Right ventricle myocardium superior (tissue), 1 donor: ENCODE measurements around the gene PLA2G5. TPM values are rescaled to one million over a fixed set of nuclear protein-coding genes. Genes with fewer than 3 reads are reported as not detected.
"Not testable (repeated sequence)": the region's sequence is repeated elsewhere in the genome, so short reads cannot be mapped to it uniquely, and the experiment has no call there.

Source experiments
- ATAC-seq: fragments of 200-7000 bp; cut with Tn5 transposase; one replicate; pipeline ENCODE4 v1.9.1; 2020; ENCODE audit warnings: mild to moderate bottlenecking; ENCODE audit not compliant: poor library complexity
- DNase-seq: peaks from one replicate; pipeline ENCODE4 v3.0.0-alpha.2; 2020
- intact Hi-C: fragments of 100-400 bp; cut with DNase I; formaldehyde crosslinking; loops from one replicate; pipeline ENCODE4 v1.11.2; 2022
- total RNA-seq: library from RNA; stranded (reverse); fragmentation: NEBNext Ultra II Directional; extraction: Animal tissue kit (Norgen Biotek cat#: 25700); gene quantifications from one replicate; pipeline ENCODE4 v1.2.1, GENCODE V29; 2021
- donor health status: DM: no; HTN: yes; CAD: no; lungs with severe emphysema.

Gene PLA2G5
- total RNA-seq, 1 donor from 2014 or later, result 56.7 TPM

DNA sequence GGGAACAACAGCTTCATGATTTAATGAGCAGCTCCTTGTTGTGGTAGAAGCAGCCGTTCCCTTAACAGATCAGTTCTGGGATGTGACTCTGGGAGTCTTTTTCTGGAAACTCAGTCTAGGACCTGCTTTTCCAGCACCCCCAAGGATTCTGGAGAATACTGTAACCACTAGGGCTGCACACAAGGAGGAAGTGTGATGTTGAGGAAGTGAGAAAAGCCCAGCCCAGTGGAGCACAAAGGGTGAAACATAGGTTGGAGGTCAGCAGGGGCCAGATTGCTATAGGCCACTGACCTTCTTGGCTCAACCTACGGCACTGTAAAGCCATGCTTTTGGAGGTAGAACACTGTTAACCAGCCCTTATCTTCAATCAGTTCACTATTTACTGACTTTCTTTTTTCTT is 10.1 kb upstream of the PLA2G5 start:
- DNase-seq (no peak), ATAC-seq (peak; percentile 62)
- intact Hi-C loops, result no loop called here

DNA sequence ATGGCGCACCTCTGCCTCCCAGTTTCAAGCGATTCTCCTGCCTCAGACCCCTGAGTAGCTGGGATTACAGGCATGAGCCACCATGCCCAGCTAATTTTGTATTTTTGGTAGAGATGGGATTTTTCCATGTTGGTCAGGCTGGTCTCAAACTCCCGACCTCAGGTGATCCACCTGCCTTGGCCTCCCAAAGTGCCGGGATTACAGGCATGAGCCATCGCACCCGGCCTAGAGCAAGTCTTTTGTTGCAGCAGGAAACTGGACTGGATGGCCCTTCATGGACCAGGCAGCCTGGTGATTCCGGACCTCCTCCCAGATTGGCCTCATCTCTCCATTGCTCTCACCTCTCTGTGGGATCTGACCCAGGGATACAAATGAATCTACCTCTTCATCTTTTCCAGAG is 9.2 kb upstream of the PLA2G5 start:
- intact Hi-C loops, DNase-seq, ATAC-seq: not testable (repeated sequence)

DNA sequence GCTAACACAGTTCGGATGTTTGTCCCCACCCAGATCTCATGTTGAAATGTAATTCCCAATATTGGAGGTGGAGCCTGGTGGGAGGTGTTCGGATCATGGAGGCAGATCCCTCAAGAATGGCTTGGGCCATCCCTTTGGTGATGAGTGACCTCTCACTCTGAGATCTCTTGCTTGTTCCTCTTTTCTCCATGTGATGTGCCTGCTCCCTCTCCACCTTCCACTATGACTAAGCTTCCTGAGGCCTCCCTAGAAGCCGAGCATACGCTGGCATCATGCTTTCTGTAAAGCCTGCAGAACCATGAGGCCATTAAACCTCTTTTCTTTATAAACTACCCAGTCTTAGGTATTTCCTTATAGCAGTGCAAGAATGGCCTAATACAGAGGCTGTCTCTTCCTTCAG is 8.1 kb upstream of the PLA2G5 start:
- ATAC-seq (no peak), DNase-seq (no peak)
- intact Hi-C loops, result no loop called here

DNA sequence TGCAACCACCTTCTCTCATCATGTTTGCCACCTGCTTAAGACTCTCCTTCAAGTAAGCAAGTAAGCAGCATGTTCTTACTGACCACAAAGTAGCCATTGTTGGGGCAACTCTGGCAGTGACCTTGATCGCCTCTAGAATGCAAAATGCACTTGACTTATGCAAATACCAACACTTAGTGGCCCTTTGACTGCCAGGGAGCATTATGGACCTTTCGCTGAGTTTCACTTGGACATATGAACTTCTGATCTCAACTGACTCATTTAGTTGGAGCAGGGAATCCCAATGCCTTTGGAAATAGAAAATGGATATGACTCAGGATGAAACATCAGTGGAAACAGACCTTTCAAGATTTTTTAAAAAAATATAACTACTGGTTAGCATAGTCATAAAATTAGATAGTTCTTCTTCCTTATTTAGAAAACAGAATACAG is 6.1 kb upstream of the PLA2G5 start:
- no peak for ATAC-seq
- intact Hi-C loops, result no loop called here
- no peak for DNase-seq

DNA sequence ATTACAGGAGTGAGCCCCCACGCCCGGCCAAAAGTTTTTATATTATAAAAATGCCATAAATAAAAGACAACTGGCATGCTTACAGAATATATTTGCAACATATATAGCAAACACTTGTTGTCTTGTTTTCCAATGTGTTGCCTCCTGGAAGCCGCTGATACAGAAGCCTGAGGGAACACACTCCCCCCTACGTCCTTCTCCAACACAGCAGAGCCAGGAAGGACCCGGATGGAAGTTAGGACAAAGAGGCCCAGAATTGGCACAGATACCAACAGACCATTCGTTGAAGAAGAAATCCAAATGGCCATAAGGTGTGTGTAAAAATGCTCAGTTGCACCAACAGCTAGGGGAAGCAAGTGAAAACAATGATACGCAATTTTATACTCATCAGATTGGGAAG is 1.3 kb upstream of the PLA2G5 start:
- ATAC-seq, result no peak
- intact Hi-C loops, result no loop called here
- DNase-seq, result no peak

- DNase-seq (peak; percentile 54), ATAC-seq (peak; percentile 57)
- intact Hi-C loops, result no loop called here
These were observed 363 bp downstream of the PLA2G5 start for GRCh38 chr1:20070357-20070756.

DNA sequence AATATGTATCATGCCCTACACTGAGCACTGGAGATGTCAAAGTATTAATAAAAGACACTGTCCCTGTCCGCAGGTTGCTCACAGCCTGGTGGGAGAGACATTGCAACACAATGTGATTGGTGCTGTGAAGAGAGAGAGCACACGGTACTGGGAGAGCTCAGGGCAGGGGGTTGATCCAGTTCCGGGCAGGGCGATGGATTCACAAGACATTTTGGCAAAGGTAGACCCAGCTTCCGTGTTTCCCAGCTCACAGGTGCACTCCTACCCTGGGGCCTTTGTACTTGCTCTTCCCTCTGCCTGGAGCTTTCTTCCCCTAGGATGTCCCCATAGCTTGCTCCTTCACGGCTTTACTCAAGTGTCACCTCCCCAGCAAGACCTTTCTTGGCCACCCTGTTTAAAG is 1.4 kb downstream of the PLA2G5 start:
- ATAC-seq, result peak; percentile 7
- no peak for DNase-seq
- intact Hi-C loops, result no loop called here

DNA sequence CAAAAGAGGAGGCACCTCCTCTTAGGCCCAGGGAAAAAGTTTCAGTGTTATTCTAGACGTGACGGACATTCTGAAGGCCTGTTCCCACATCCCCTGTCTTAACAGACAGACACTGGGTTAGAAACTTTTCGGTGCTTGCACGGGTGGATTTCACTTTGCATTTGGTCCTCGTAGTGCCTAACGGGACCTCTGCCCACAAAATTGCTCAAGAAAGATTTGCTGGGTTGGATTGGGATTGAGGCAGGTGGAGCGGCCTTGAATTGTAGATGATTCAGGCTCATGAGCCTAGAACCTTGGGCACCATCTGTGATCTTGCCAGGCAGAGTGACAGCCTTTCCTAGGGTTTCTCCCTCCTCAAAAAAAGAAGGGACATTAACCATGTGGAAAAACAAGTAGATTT is 2.8 kb downstream of the PLA2G5 start:
- intact Hi-C loops, result no loop called here
- DNase-seq, result no peak
- no peak for ATAC-seq

- ATAC-seq, result no peak
- intact Hi-C loops, result no loop called here
- DNase-seq, result no peak
These were observed 3.3 kb downstream of the PLA2G5 start for GRCh38 chr1:20073256-20073655.

GRCh38 chr1:20074055-20074724 is 4.2 kb downstream of the PLA2G5 start:
- no peak for ATAC-seq

DNA sequence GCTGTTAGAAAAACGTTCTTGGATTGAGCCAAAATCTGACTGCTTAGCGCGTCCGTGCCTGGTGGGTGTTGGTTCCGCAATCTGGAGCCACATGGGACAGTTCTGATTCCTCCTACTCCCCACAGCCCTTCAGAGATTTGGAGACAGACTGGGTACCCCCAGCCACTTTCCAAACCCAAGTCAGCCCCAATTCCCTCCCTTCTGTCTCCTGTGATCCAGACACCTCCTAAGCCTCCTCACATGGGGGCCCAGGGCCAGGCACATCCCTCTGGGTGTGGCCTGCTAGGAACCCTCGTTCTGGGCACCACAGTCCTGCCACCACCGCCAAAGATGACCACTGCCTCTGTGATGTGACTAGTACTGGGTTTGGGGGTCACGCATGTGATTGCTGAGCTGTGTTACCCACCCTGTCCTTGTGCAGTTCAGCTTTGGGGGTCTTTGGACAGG is 4.8 kb downstream of the PLA2G5 start:
- intact Hi-C loops, result no loop called here
- DNase-seq, result no peak
- no peak for ATAC-seq

More at GRCh38 chr1:20074055-20074724, 4.2 kb downstream of the PLA2G5 start:
- intact Hi-C loops, result no loop called here
- DNase-seq, result no peak

DNA sequence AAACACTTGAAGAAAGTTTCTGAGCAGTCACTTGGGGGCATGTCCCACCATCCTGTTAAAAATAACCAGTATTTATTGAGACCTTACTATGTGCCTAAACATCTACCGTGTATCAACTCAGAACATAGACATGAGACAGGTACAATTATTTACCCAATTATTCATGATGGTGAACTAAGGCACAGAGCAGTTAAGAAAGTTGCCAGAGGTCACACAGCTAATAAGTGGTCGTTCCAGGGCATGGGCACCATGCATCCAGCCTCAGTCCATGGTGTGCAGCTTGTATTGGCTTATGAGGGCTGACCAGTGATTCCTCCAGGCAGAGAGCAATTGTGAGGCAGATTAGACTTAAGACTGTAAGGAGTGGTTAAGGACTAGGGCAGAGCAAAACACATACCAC is 5.4 kb downstream of the PLA2G5 start:
- ATAC-seq (no peak), DNase-seq (no peak)
- intact Hi-C loops, result no loop called here

DNA sequence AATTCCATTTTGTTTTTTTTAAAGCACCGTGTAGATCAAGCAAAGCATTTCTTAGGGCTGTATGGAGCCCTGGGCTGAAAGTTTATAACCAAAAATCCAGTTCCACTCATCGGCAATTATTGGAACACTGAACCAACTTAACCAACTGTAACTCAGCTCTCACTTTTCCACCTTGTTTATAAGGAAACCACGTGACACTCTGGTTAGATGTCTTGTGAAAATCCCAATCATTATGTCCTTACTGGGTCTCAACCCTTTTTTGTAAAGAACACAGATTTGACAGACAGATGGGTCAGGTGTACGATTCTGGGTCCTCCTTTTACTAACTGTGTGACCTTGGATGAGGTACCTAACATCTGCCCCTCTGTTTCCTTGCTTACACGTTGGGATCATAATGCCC is 6.2 kb downstream of the PLA2G5 start:
- intact Hi-C loops, result no loop called here
- ATAC-seq (no peak), DNase-seq (no peak)

DNA sequence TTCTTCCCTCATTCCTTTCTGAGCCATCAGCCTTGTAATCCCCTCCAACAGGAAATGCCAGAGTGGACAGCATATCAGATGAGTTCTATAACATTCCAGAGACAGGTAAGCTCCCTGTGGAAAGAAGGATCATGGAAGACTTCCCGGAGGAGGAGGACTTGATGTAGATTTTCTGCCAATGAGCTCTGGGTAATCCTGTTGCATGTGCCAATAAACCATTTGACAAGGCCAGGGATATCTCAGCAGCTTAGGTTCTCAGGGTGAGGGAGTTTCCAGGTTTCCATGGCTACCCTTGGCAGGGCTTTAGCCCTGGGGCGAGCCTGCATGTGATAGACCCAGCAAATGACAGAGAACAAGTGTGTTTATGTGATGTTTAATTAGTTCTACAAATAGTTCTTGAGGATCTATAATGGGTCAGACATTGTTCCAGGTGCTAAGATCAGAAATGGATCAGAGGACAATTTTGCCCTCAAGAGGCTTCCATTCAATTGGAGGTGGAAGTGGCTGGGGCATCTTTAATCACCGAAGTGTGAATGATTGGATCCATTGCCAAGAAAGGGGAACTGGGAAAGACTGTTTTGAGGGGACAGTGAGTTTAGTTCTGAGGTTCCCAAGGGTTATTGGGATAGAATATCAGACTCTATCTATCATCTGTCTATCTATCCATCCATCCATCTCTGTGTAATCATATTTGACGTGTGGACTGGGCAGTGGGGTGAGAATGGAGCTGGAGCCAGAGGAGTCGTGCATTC is 6.9 kb downstream of the PLA2G5 start:
- no peak for DNase-seq
- intact Hi-C loops, result no loop called here
- no peak for ATAC-seq

DNA sequence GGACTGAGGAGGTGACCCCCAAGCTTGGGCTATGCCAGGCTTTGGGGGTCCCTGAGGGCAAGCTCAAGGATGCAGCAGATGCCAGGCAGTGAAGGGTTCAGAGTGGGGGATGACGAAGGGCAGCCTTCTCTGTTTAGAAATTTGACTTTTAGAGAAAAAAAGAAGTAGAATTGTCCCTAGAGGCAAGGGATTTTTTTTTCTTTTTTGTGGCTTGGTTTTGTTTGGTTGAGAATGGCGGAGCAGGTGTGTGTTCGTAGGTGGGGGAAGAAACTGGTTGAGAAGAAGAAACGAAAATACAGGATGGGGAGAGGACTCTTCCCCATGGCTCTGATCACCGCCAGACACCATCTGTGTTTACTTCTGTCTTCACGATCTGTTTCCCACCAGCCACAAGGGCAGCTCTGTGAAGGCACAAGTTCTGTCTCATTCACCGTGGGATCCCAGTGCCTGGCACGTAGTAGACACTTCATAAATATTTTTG is 8.2 kb downstream of the PLA2G5 start:
- no peak for ATAC-seq
- intact Hi-C loops, result no loop called here
- DNase-seq, result no peak

DNA sequence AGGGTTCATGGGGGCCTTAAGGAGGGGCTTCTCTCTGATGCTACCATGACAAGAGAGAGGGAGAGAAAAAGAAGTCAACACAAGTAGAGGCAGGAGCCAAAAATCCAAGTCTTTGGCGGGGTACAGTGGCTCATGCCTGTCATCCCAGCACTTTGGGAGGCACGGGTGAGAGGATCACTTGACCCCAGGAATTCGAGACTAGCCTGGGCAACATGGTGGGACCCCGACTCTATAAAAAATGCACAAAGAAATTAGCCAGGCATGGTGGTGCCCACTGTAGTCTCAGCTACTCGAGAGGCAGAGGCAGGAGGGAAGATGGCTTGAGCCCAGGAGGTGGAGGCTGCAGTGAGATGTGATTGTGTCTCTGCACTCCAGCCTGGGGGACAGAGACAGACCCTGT is 8.7 kb downstream of the PLA2G5 start:
- intact Hi-C loops, result no loop called here
- no peak for ATAC-seq
- DNase-seq, result no peak

DNA sequence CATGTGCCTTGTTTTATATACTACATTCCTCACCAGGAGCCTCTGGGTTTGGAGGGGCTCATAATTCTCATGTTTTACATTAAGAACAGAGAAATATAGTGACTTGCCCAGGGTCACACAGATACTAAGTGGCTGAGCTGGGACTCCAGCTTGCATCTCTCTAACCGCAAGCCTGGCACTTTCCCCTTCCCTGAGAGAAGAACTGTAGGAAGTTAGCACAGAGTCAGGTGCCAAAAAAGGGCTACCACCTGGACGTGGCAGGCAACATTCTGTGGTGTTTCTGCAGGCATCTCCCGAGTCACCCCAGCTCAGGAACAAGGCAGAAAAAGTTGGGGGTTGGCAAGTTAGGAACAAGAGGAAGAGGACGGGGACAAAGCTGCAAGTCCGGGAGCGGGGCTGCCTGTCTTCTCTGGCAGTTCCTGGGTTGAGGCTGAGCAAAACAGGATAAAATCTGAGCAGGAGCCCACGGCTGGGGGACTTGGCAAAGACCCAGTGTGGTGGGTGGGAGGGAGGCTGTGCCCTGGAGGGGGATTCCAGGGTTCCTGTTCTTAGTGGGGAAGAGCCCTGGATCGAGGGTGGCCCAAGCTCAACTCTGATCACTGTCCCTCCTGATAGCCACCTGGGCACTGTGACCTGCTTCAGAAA is 9.8 kb downstream of the PLA2G5 start:
- no peak for DNase-seq
- intact Hi-C loops, result no loop called here

GRCh38 chr1:20080441-20081352 is 10.7 kb downstream of the PLA2G5 start:
- DNase-seq (no peak), ATAC-seq (no peak)
- intact Hi-C loops, result no loop called here

More for the DNA sequence above, 9.8 kb downstream of the PLA2G5 start:
- ATAC-seq, result no peak

GRCh38 chr1:20081353-20081810 is 11.4 kb downstream of the PLA2G5 start:
- intact Hi-C loops, result no loop called here
- no peak for ATAC-seq

More at GRCh38 chr1:20081353-20081810, 11.4 kb downstream of the PLA2G5 start:
- DNase-seq, result no peak
